CD14-positive monocyte (primary cell): ENCODE data around the gene EID1. TPM values are rescaled to one million over a fixed set of nuclear protein-coding genes. Genes with fewer than 3 reads are reported as not detected.
A peak's percentile ranks its signal among the peaks of the same experiment; 100 is the strongest.

Experiments used
- DNase-seq, 3 donors: peaks; one replicate each; pipeline ENCODE4 v3.0.0-alpha.2; 2011 to 2022
- H2AFZ ChIP-seq: 2 replicates; pipeline ENCODE4 v1.6.0; 2012; ENCODE audit warnings: mild to moderate bottlenecking, low read depth, low read length, inconsistent platforms; ENCODE audit not compliant: insufficient read depth, poor library complexity, severe bottlenecking
- H3K27ac ChIP-seq, 2 donors: 1 replicate in 1 of 2; 2 replicates in 1 of 2; pipeline ENCODE4 v1.5.1; 2012 to 2013; ENCODE audit warnings: low read length in 2 of 2, control low read depth in 1 of 2, inconsistent platforms in 1 of 2, low read depth in 1 of 2, mild to moderate bottlenecking in 1 of 2
- H3K27me3 ChIP-seq, 2 donors: one replicate each; pipeline versions ENCODE4 v1.6.0 to v1.6.1; 2011 to 2013; ENCODE audit warnings: low read length in 2 of 2; ENCODE audit not compliant: control insufficient read depth in 2 of 2, insufficient read depth in 2 of 2
- H3K36me3 ChIP-seq, 2 donors: replicated peaks in 1 of 2; 1 replicate in 1 of 2; 2 replicates in 1 of 2; pipeline versions ENCODE4 v1.5.1 to v1.6.1; 2012 to 2013; ENCODE audit warnings: low read length in 2 of 2, control low read depth in 1 of 2, inconsistent platforms in 1 of 2, mild to moderate bottlenecking in 1 of 2; ENCODE audit not compliant: insufficient read depth in 2 of 2, control insufficient read depth in 1 of 2
- H3K4me1 ChIP-seq, 2 donors: 1 replicate in 1 of 2; 2 replicates in 1 of 2; pipeline versions ENCODE4 v1.5.1 to v1.6.1; 2012 to 2013; ENCODE audit warnings: low read length in 2 of 2, control low read depth in 1 of 2, inconsistent platforms in 1 of 2, mild to moderate bottlenecking in 1 of 2, moderate library complexity in 1 of 2; ENCODE audit not compliant: insufficient read depth in 2 of 2, control insufficient read depth in 1 of 2
- H3K4me2 ChIP-seq: replicated peaks from 2 replicates; pipeline ENCODE3; 2012; ENCODE audit warnings: low read length, moderate library complexity, mild to moderate bottlenecking; ENCODE audit not compliant: poor library complexity, severe bottlenecking; ENCODE audit errors: extremely low read depth
- H3K4me3 ChIP-seq, 3 experiments: fragments of 200-600 bp in 1 of 3; sonication (generic) in 1 of 3; replicated peaks in 1 of 3; 1 replicate in 2 of 3; 2 replicates in 1 of 3; pipeline ENCODE4 v1.5.1; 2011 to 2013; ENCODE audit warnings: low read length in 3 of 3, mild to moderate bottlenecking in 3 of 3, control low read depth in 2 of 3, low read depth in 2 of 3, inconsistent platforms in 1 of 3, moderate library complexity in 1 of 3
- H3K79me2 ChIP-seq: 2 replicates; pipeline ENCODE4 v1.6.0; 2012; ENCODE audit warnings: mild to moderate bottlenecking, control low read depth, inconsistent platforms, low read length, moderate library complexity; ENCODE audit not compliant: insufficient read depth
- H3K9ac ChIP-seq: 2 replicates; pipeline ENCODE4 v1.6.0; 2017; ENCODE audit warnings: low read length, mild to moderate bottlenecking; ENCODE audit not compliant: insufficient read depth, poor library complexity, severe bottlenecking
- H3K9me3 ChIP-seq, 2 donors: replicated peaks in 1 of 2; 1 replicate in 1 of 2; 2 replicates in 1 of 2; pipeline versions ENCODE4 v1.5.1 to v1.6.1; 2012 to 2013; ENCODE audit warnings: low read length in 2 of 2, control low read depth in 1 of 2; ENCODE audit not compliant: control insufficient read depth in 1 of 2, insufficient read depth in 1 of 2
- H4K20me1 ChIP-seq: 2 replicates; pipeline ENCODE4 v1.6.0; 2012; ENCODE audit warnings: mild to moderate bottlenecking, low read length, control low read depth, moderate library complexity; ENCODE audit not compliant: insufficient read depth
- H3K27ac Mint-ChIP-seq, 7 donors: one replicate each; pipeline ENCODE4 v1.8.0; 2020; ENCODE audit warnings: mild to moderate bottlenecking in 7 of 7, mixed read lengths in 7 of 7, moderate library complexity in 6 of 7, inconsistent platforms in 2 of 7
- H3K27me3 Mint-ChIP-seq, 3 donors: one replicate each; pipeline ENCODE4 v1.8.0; 2021 to 2022; ENCODE audit warnings: low read depth in 3 of 3, mild to moderate bottlenecking in 3 of 3, mixed read lengths in 3 of 3, moderate library complexity in 3 of 3, inconsistent platforms in 1 of 3
- H3K36me3 Mint-ChIP-seq, 2 donors: one replicate each; pipeline ENCODE4 v1.8.0; 2020; ENCODE audit warnings: mixed read lengths in 2 of 2, inconsistent platforms in 1 of 2, mild to moderate bottlenecking in 1 of 2
- H3K4me1 Mint-ChIP-seq: one replicate; pipeline ENCODE4 v1.8.0; 2020; ENCODE audit warnings: mild to moderate bottlenecking, mixed read lengths
- H3K4me3 Mint-ChIP-seq, 2 donors: one replicate each; pipeline ENCODE4 v1.8.0; 2020; ENCODE audit warnings: mild to moderate bottlenecking in 2 of 2, mixed read lengths in 2 of 2, moderate library complexity in 1 of 2
- H3K9me3 Mint-ChIP-seq, 7 donors: one replicate each; pipeline ENCODE4 v1.8.0; 2020 to 2022; ENCODE audit warnings: mixed read lengths in 7 of 7, mild to moderate bottlenecking in 6 of 7, moderate library complexity in 6 of 7, inconsistent platforms in 2 of 7
- WGBS: methylation state at CpG from one replicate; pipeline ENCODE4 v1.1.5; 2013; ENCODE audit warnings: missing lambda C conversion rate; ENCODE audit not compliant: insufficient coverage; 5-methylcytosine and 5-hydroxymethylcytosine counted together
- intact Hi-C, 2 donors: fragments of 100-400 bp; cut with micrococcal nuclease; formaldehyde crosslinking; loops; one replicate each; pipeline versions ENCODE4 v1.15.0 to v1.15.1; 2023
- polyA plus RNA-seq, 3 donors: library from polyadenylated mRNA; depleted of rRNA in 1 of 3; unstranded in 2 of 3; stranded (reverse) in 1 of 3; fragments of 300-500 nt in 2 of 3; fragments of >200 nt in 1 of 3; fragmentation: Illumina TruSeq in 2 of 3; gene quantifications; 1 replicate in 2 of 3; 2 replicates in 1 of 3; pipeline ENCODE4 v1.2.3, GENCODE V29; 2012 to 2021
- TF ChIP-seq, protein P1 (sequence below): fragments of 200-600 bp; IDR thresholded peaks from one replicate; pipeline ENCODE4 v1.8.0; 2022; ENCODE audit warnings: antibody characterized with exemption, mild to moderate bottlenecking

Gene EID1
- polyA plus RNA-seq, 3 donors, result 41.2 to 182 (median 181) TPM

DNA sequence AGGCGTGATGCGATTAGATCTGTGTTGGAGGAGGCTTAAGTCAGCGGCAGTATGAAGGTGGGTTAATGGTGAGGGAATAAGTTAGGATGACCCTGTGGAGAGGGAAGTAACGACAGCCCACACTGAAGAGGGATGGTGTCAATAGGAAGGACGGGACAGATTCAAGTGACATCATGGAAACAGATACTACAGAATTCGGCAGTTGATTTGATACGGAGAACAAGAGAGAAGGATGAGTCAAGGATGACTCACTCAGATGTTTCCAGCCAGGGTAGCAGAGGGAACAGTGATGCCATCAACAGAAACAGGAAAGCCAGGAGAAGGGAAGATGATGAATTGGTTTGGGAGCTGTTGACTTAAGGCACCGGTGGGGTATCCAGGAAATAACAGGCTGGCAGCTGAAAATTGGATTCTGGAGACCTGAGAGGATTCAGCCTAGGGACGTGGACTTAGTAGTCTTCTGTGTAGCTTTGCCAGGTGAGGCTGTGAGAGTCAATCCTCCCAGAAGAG lies 47.8 kb downstream of the EID1 start:
- 84% methylated on average over 9 of the region's 9 CpGs for WGBS
- peak in 1 of 3 donors; percentile 4 for DNase-seq
- H2AFZ ChIP-seq, result no peak overlapping the region

DNA sequence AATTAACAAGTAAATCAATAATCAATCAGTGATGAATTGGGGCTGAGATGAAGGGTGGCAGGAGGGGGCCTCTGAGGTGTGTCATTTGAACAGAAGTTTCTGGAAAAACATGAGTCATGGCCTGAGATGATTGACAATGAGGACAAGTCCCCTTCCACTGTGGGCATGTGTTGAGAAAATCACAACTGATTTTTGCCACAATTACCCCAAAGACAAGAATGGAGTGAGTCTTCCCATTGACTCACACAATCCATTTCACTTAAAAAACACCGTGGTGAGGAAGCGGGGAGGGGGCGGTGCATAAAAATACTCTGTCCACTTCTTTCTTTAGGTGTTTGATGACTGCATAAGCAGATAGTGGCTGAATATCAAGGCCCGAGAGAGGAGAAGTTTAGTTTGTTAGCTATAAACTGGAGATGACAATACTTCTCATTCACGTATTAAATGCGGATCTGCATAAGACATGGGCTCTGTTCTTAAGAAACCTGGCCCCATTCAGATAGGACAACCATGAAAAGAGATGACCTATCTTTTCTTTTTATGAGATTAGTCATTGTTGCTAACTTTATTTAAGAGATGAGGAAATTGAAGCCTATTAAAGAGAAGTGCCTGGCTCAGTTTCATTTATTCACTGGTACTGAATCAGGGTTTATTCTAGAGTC lies 51.1 kb downstream of the EID1 start:
- Histone ChIP-seq H3K4me2 (no peak overlapping the region), H3K27me3 (no peaks in the 10 kb centered on the region), H3K4me3 (no peak overlapping the region), H2AFZ (no peak overlapping the region), H3K4me1 (no peaks in the 10 kb centered on the region), H3K79me2 (no peaks in the 10 kb centered on the region), H3K36me3 (no peaks in the 10 kb centered on the region), H3K27ac (no peak overlapping the region), H3K9me3 (no peaks in the 10 kb centered on the region), H4K20me1 (no peaks in the 10 kb centered on the region), H3K9ac (no peak overlapping the region)
- intact Hi-C loops, result no loop called here
- peaks cover 0 to 2% (median 0%) of the 10 kb centered on the region in 7 donors for H3K9me3 Mint-ChIP-seq
- TF ChIP-seq, protein P1, sequence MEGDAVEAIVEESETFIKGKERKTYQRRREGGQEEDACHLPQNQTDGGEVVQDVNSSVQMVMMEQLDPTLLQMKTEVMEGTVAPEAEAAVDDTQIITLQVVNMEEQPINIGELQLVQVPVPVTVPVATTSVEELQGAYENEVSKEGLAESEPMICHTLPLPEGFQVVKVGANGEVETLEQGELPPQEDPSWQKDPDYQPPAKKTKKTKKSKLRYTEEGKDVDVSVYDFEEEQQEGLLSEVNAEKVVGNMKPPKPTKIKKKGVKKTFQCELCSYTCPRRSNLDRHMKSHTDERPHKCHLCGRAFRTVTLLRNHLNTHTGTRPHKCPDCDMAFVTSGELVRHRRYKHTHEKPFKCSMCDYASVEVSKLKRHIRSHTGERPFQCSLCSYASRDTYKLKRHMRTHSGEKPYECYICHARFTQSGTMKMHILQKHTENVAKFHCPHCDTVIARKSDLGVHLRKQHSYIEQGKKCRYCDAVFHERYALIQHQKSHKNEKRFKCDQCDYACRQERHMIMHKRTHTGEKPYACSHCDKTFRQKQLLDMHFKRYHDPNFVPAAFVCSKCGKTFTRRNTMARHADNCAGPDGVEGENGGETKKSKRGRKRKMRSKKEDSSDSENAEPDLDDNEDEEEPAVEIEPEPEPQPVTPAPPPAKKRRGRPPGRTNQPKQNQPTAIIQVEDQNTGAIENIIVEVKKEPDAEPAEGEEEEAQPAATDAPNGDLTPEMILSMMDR, result no peak
- WGBS, result no CpG with 5 or more reads among the region's 6 CpGs
- no peaks in the 10 kb centered on the region for H3K4me1 Mint-ChIP-seq
- H3K27ac Mint-ChIP-seq, result no peak overlapping the region
- DNase-seq, result no peak
- peaks cover 0 to 3% (median 1%) of the 10 kb centered on the region in 3 donors for H3K27me3 Mint-ChIP-seq
- no peaks in the 10 kb centered on the region for H3K36me3 Mint-ChIP-seq
- H3K4me3 Mint-ChIP-seq, result no peak overlapping the region

More for the DNA sequence above, 47.8 kb downstream of the EID1 start:
- Mint-ChIP-seq H3K27me3 (peaks cover 0 to 3% (median 0%) of the 10 kb centered on the region in 3 donors), H3K4me1 (no peaks in the 10 kb centered on the region), H3K9me3 (peaks cover 0 to 2% (median 0%) of the 10 kb centered on the region in 7 donors), H3K4me3 (no peak overlapping the region), H3K36me3 (no peaks in the 10 kb centered on the region), H3K27ac (no peak overlapping the region)
- Histone ChIP-seq H3K4me1 (no peaks in the 10 kb centered on the region), H3K4me2 (no peak overlapping the region), H3K4me3 (no peak overlapping the region), H4K20me1 (no peaks in the 10 kb centered on the region), H3K9me3 (no peaks in the 10 kb centered on the region), H3K27me3 (no peaks in the 10 kb centered on the region), H3K27ac (no peak overlapping the region), H3K36me3 (no peaks in the 10 kb centered on the region), H3K9ac (no peak overlapping the region), H3K79me2 (no peaks in the 10 kb centered on the region)
- TF ChIP-seq, protein P1, result no peak
- intact Hi-C loops, result no loop called here
